T-helper 1 cell (primary cell): Measurements from ENCODE around the gene UBE3D.
"Not testable (repeated sequence)": the region's sequence is repeated elsewhere in the genome, so short reads cannot be mapped to it uniquely, and the experiment has no call there.

Experiments
- DNase-seq, 5 donors: peaks; one replicate each; pipeline ENCODE4 v3.0.0-alpha.2; 2012 to 2020

Gene UBE3D

GRCh38 chr6:82976179-82976578, 89.5 kb downstream of the UBE3D start:
- DNase-seq, result no peak

- no peak for DNase-seq
Measured at GRCh38 chr6:82971877-82972460, 93.7 kb downstream of the UBE3D start.

GRCh38 chr6:82970839-82971238, 94.8 kb downstream of the UBE3D start:
- DNase-seq, result no peak

- no peak for DNase-seq
Measured at GRCh38 chr6:82968708-82969107, 96.9 kb downstream of the UBE3D start.

GRCh38 chr6:82963191-82963925, 102.3 kb downstream of the UBE3D start:
- no peak for DNase-seq

- DNase-seq, result no peak
Measured at GRCh38 chr6:82959385-82959941, 106.2 kb downstream of the UBE3D start.

GRCh38 chr6:82958551-82958950, 107.1 kb downstream of the UBE3D start:
- DNase-seq, result no peak

- DNase-seq, result no peak
Measured at GRCh38 chr6:82957868-82958245, 107.8 kb downstream of the UBE3D start.

- no peak for DNase-seq
Measured at GRCh38 chr6:82957171-82957867, 108.3 kb downstream of the UBE3D start.

GRCh38 chr6:82955841-82956240, 109.8 kb downstream of the UBE3D start:
- no peak for DNase-seq

- no peak for DNase-seq
Measured at GRCh38 chr6:82954937-82955577, 110.6 kb downstream of the UBE3D start.

GRCh38 chr6:82954356-82954755, 111.3 kb downstream of the UBE3D start:
- no peak for DNase-seq

- DNase-seq, result no peak
Measured at GRCh38 chr6:82953871-82954270, 111.8 kb downstream of the UBE3D start.

- DNase-seq, result no peak
Measured at GRCh38 chr6:82951935-82952334, 113.7 kb downstream of the UBE3D start.

- DNase-seq, result no peak
Measured at GRCh38 chr6:82951389-82951788, 114.3 kb downstream of the UBE3D start.

- DNase-seq, result not testable (repeated sequence)
Measured at GRCh38 chr6:82930915-82931314, 134.7 kb downstream of the UBE3D start.

GRCh38 chr6:82924799-82925535, 140.7 kb downstream of the UBE3D start:
- DNase-seq, result no peak

- no peak for DNase-seq
Measured at GRCh38 chr6:82921258-82921657, 144.4 kb downstream of the UBE3D start.

- no peak for DNase-seq
Measured at GRCh38 chr6:82917346-82918064, 148.1 kb downstream of the UBE3D start.

- no peak for DNase-seq
Measured at GRCh38 chr6:82915666-82916065, 150.0 kb downstream of the UBE3D start.

GRCh38 chr6:82914511-82914910, 151.1 kb downstream of the UBE3D start:
- no peak for DNase-seq

- DNase-seq, result no peak
Measured at GRCh38 chr6:82910820-82911219, 154.8 kb downstream of the UBE3D start.
